Measurements from ENCODE around the gene ERC2.

Gene ERC2

GRCh38 chr3:56189536-56189935 is 278.7 kb downstream of the ERC2 start:
- DNase-seq (ENCODE audit: low spot score), result no peak

DNA sequence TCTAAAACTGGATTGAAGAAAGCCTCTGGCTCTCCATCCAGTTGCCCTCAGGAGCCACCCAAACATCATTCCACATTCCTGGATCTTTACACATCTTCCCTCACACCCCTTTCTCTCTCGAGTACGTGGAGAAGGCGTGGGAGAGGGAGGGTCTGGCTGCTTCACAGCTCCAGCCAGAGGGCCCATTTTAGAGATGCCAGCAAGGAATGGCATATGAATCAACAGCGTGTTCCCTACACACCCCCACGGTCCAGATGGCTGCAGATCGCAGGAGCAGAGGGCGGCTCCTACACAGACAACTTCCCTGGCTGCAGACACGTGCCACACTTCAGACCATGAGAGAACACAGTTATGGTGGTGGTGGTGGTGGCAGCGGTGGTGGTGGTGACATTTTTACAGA is 280.1 kb downstream of the ERC2 start:
- DNase-seq (ENCODE audit: low spot score), result no peak

DNA sequence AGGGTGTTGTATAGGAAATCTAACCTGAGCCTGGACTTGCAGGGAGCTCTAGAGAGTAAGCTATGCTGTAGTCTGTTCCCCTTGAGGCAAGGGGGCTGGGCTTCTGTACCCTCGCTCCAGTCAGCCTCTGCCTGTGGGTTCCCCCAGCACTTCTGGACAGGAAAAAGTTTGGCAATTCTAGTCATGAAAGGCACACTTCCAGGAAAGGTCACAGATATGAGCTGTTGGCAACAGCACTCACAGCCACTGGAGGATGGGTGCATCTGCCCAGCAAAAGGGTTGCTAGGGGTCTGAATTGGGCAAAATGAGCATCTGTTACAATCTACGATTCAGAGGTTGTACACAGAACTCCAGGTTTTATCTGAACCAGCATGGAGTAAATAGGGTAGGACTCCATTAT is 281.2 kb downstream of the ERC2 start:
- DNase-seq (ENCODE audit: low spot score), result no peak

- DNase-seq (ENCODE audit: low spot score), result no peak
These were observed 282.4 kb downstream of the ERC2 start for GRCh38 chr3:56185827-56186226.

GRCh38 chr3:56183529-56183928 is 284.7 kb downstream of the ERC2 start:
- DNase-seq (ENCODE audit: low spot score), result no peak

DNA sequence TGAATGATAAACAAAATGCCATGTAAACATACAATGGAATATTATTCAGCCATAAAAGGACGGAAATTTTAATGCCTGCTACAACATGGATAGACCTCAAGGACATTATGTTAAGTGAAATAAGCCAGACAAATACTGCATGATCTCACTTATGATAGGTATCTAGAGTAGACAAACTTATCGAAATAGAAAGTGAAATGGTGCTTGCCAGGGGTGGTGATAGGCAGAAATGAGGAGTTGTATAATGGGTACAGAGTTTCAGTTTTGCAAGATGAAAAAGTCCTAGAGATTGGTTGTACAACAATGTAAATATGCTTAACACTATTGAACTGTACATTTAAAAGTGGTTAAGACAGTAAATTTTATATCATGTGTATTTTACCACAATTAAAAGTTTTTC is 287.8 kb downstream of the ERC2 start:
- DNase-seq (ENCODE audit: low spot score), result no peak

- no peak for DNase-seq (ENCODE audit: low spot score)
These were observed 294.7 kb downstream of the ERC2 start for GRCh38 chr3:56173601-56174000.

GRCh38 chr3:56164436-56164835 is 303.8 kb downstream of the ERC2 start:
- DNase-seq (ENCODE audit: low spot score), result no peak

GRCh38 chr3:56157693-56158362 is 310.4 kb downstream of the ERC2 start:
- no peak for DNase-seq (ENCODE audit: low spot score)

GRCh38 chr3:56154297-56154696 is 314.0 kb downstream of the ERC2 start:
- DNase-seq (ENCODE audit: low spot score), result peak; percentile 11

- no peak for DNase-seq (ENCODE audit: low spot score)
These were observed 320.9 kb downstream of the ERC2 start for GRCh38 chr3:56147354-56147753.

- DNase-seq (ENCODE audit: low spot score), result no peak
These were observed 322.9 kb downstream of the ERC2 start for GRCh38 chr3:56145410-56145809.

DNA sequence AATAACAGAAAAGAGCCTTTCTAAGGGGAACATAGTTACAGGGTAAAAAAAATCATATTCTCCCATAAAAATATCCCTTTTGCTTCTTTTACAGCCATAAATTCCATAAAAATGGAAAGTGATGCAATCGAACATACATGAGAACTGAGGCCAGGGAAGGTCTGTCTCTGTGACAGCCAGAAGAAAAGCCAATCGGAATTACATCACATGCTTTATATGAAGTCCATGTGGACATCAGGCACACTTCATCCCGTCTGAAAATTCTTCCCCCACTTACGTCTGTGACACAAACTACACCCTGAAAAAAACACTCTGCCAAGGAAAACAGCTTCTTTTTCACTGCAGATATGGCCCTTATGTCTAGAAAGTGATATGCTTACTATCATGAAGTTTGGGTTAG is 323.5 kb downstream of the ERC2 start:
- no peak for DNase-seq (ENCODE audit: low spot score)

DNA sequence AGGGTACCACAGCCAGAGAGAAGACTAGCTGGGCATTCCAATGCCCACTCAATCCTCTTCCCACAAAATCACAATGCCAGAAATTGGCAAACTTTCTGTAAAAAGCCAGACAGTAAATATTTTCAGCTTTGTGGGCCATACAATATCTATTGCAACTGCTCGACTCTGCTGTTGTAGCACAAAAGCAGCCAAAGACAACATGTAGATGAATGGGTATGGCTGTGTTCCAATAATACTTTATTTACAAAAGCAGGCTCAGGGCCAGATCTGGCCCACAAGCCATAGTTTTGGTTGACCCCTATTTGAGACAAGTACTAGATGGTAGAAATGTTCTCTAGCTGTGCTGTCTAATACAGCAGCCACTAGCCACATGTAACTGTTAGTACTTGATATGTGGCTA is 330.9 kb downstream of the ERC2 start:
- no peak for DNase-seq (ENCODE audit: low spot score)

GRCh38 chr3:56136514-56136913 is 331.8 kb downstream of the ERC2 start:
- no peak for DNase-seq (ENCODE audit: low spot score)

- no peak for DNase-seq (ENCODE audit: low spot score)
These were observed 332.3 kb downstream of the ERC2 start for GRCh38 chr3:56135941-56136340.

DNA sequence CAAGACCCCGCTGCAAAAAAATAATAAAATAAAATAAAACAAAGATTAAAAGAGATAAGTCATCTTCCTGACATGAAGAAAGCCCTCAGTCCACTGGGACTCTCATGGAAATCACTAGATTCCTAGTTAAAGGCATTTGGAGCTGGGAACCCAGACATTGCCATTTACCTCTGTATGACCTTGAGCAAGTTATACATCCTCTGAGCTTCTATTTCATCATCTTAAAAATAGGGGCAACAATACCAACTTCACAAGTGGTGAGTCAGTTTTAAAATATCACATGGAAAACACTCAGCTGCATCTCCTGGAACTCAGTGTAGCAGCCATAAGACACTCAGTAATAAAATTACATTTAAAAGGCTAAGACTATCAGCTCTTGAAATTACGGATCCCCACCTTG is 334.8 kb downstream of the ERC2 start:
- DNase-seq (ENCODE audit: low spot score), result peak; percentile 4

DNA sequence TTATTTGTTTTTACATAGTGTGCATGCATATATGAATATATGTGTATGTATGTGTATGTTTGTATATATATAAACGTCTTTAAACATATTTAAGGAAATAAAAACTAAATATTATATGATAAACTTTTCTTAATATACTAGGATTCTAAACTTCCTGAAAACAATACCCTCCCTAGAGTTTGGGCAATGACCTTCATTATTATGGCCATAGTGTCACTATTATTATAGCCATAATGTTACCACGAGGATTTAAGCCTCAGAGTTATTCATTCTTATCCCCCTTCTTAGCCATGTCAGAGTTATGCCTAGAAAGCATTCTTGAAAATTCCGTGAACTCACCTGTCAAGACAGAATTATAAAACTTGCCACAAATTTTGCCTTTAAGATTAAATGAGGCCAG is 335.5 kb downstream of the ERC2 start:
- no peak for DNase-seq (ENCODE audit: low spot score)

- peak; percentile 84 for DNase-seq (ENCODE audit: low spot score)
These were observed 336.2 kb downstream of the ERC2 start for GRCh38 chr3:56131974-56132590.

DNA sequence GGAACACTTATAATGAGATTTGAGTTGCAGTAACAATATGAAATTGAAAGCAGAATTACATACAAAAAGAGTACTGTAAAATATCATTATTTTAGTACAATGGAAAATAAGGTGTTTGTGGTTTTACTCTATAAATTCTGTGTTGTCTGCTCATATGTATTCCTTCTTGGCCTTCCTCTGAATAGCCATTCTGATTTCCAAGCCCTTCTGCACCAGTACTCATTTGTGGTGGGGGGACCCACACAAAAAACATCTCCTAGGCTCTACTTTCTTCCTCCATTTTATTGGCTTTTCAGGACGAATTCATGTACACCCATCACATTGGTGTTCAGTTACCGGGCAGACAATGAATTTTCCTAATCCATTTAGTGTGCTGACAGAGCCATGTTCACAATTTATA is 338.2 kb downstream of the ERC2 start:
- no peak for DNase-seq (ENCODE audit: low spot score)

- no peak for DNase-seq (ENCODE audit: low spot score)
These were observed 341.6 kb downstream of the ERC2 start for GRCh38 chr3:56126632-56127031.

GRCh38 chr3:56125358-56126005 is 342.8 kb downstream of the ERC2 start:
- peak; percentile 63 for DNase-seq (ENCODE audit: low spot score)

GRCh38 chr3:56124546-56124945 is 343.7 kb downstream of the ERC2 start:
- no peak for DNase-seq (ENCODE audit: low spot score)

DNA sequence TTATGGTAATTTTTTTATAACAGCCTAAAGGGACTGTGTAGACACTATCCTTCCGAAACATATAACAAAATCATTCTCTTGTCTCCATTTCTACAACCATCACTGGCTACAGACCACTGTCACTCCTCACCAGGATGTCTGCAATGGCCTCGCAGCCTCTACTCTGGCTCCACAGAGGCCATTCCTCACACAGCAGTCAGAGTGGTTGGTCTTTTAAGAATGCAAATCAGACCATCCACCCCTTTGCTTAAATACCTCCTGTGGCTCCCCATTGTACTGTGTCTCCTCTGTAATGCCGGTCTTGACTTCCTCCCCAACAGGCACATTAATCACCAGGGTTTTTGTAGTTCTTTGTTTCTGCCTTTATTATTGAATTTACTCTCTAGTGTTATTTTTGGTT is 344.8 kb downstream of the ERC2 start:
- DNase-seq (ENCODE audit: low spot score), result no peak
